Aorta (tissue), 5 donors: ENCODE data around the gene TAF6. TPM values are rescaled to one million over a fixed set of nuclear protein-coding genes. Genes with fewer than 3 reads are reported as not detected.

Experiments
- ATAC-seq: fragments of 200-7000 bp; cut with Tn5 transposase; one replicate; pipeline ENCODE4 v1.9.1; 2022; ENCODE audit warnings: moderate library complexity; ENCODE audit not compliant: low FRiP score
- DNase-seq, 2 donors: peaks; one replicate each; pipeline ENCODE4 v3.0.0-alpha.2; 2020
- H3K27ac ChIP-seq, 2 donors: one replicate each; pipeline ENCODE4 v1.5.1; 2013; ENCODE audit warnings: low read length in 2 of 2, mild to moderate bottlenecking in 2 of 2, moderate library complexity in 2 of 2, control low read depth in 1 of 2, inconsistent platforms in 1 of 2, low read depth in 1 of 2
- H3K27me3 ChIP-seq, 2 donors: one replicate each; pipeline ENCODE4 v1.6.1; 2013; ENCODE audit warnings: control low read depth in 1 of 2, low read length in 1 of 2, mild to moderate bottlenecking in 1 of 2, moderate library complexity in 1 of 2; ENCODE audit not compliant: insufficient read depth in 2 of 2, control insufficient read depth in 1 of 2
- H3K36me3 ChIP-seq, 2 donors: one replicate each; pipeline ENCODE4 v1.6.1; 2013; ENCODE audit warnings: control low read depth in 1 of 2, low read length in 1 of 2, mild to moderate bottlenecking in 1 of 2; ENCODE audit not compliant: insufficient read depth in 2 of 2, control insufficient read depth in 1 of 2
- H3K4me1 ChIP-seq, 2 donors: one replicate each; pipeline ENCODE4 v1.6.1; 2013; ENCODE audit warnings: low read length in 2 of 2, control low read depth in 1 of 2, mild to moderate bottlenecking in 1 of 2, moderate library complexity in 1 of 2; ENCODE audit not compliant: insufficient read depth in 2 of 2, control insufficient read depth in 1 of 2
- H3K4me3 ChIP-seq, 2 donors: one replicate each; pipeline ENCODE4 v1.5.1; 2013; ENCODE audit warnings: low read length in 2 of 2, control low read depth in 1 of 2, mild to moderate bottlenecking in 1 of 2
- H3K9me3 ChIP-seq: one replicate; pipeline ENCODE4 v1.6.1; 2013; ENCODE audit warnings: mild to moderate bottlenecking, low read length; ENCODE audit not compliant: control insufficient read depth
- WGBS, 2 donors: extraction: QIAGEN DNeasy Blood & Tissue Kit; methylation state at CpG; one replicate each; pipeline ENCODE4 v1.1.7; 2013; 5-methylcytosine and 5-hydroxymethylcytosine counted together
- intact Hi-C, 2 donors: fragments of 100-400 bp; cut with DNase I; formaldehyde crosslinking; loops; one replicate each; pipeline versions ENCODE4 v1.14.2 to v1.15.0; 2022
- polyA plus RNA-seq, 2 donors: library from polyadenylated mRNA; stranded (reverse); fragments of 200-250 nt; gene quantifications; one replicate each; pipeline ENCODE4 v1.2.3, GENCODE V29; 2013
- total RNA-seq, 2 donors: library from RNA; stranded (reverse); fragmentation: NEBNext Ultra II Directional; extraction: Animal tissue kit (Norgen Biotek cat#: 25700); gene quantifications; one replicate each; pipeline ENCODE4 v1.2.1, GENCODE V29; 2021
- donor health status: healthy with polysubstance abuse.
- donor health status: Bipolar disorder and iron deficiency.
- donor health status: DM: no; HTN: no; CAD: no.
- donor health status: DM: no; HTN: no; CAD: no.
- donor health status: DM: yes; HTN: yes; CAD: no.

The TAF6 gene
- total and polyA plus RNA-seq, 4 donors: 24.2 to 39.3 (median 35.2) TPM

DNA sequence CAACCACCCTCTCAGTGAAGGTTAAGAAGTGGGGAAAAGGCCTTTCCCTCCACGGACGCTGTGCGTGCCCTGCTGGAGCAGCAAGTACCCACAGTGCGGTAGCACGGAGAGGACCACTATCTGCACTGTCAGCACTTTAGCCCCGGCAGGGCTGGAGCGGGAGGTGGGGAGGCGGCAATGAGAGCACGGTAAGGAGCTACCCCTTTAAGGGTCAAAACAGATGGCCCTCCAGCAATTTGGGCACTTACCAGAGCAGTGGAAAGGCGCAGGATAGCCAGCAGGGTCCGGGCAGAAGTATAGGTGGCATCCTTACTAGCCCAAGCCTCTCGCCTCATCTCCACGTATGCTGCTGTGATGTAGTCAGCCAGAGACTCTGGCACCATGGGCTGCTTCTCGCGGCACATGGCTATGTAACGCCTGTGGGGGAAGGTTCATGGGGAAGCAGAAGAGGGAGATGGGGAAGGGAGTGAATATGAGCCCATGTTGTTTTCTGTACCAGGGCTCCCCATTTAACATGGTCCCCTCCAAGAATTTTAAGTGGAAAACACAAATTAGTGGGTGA, 25.2 kb downstream of the TAF6 start:
- Histone ChIP-seq H3K27me3 (no peaks in the 10 kb centered on the region), H3K36me3 (peaks cover 0 to 10% of the 10 kb centered on the region in 2 donors), H3K4me1 (no peaks in the 10 kb centered on the region), H3K9me3 (no peaks in the 10 kb centered on the region), H3K4me3 (no peak overlapping the region), H3K27ac (no peak overlapping the region)
- intact Hi-C loops: loop anchor here in 1 of 2 donors (5.0 kb wide), 1 partner anchor 33 kb away; the partner anchor contains the start of gene MBLAC1
- ATAC-seq (no peak), DNase-seq (no peak)
- WGBS, 2 donors: 77 to 79% methylated on average over 16 of the region's 16 CpGs

- no peak for ATAC-seq
- H3K9me3 ChIP-seq: no peaks in the 10 kb centered on the region
- H3K36me3 ChIP-seq: peaks cover 0 to 10% of the 10 kb centered on the region in 2 donors
- H3K27me3 ChIP-seq: no peaks in the 10 kb centered on the region
- 43 to 47% methylated on average over 13 of the region's 13 CpGs for WGBS, 2 donors
- DNase-seq: no peak
- H3K4me1 ChIP-seq: no peaks in the 10 kb centered on the region
- no peak overlapping the region for H3K27ac ChIP-seq
- no peak overlapping the region for H3K4me3 ChIP-seq
- intact Hi-C loops: loop anchor here in 1 of 2 donors (5.0 kb wide), 1 partner anchor 34 kb away; the partner anchor contains the start of gene MBLAC1
These were observed 25.7 kb downstream of the TAF6 start for GRCh38 chr7:100093498-100093897.

GRCh38 chr7:100093054-100093453, 26.1 kb downstream of the TAF6 start:
- no peak overlapping the region for H3K4me3 ChIP-seq
- intact Hi-C loops: loop anchor here in 1 of 2 donors (5.0 kb wide), 1 partner anchor 34 kb away; the partner anchor contains the start of gene MBLAC1
- ATAC-seq (no peak), DNase-seq (no peak)
- H3K4me1 ChIP-seq: no peaks in the 10 kb centered on the region
- no peak overlapping the region for H3K27ac ChIP-seq
- peaks cover 0 to 10% of the 10 kb centered on the region in 2 donors for H3K36me3 ChIP-seq
- WGBS, 2 donors: 52 to 54% methylated on average over 8 of the region's 8 CpGs
- no peaks in the 10 kb centered on the region for H3K27me3 ChIP-seq
- H3K9me3 ChIP-seq: no peaks in the 10 kb centered on the region

DNA sequence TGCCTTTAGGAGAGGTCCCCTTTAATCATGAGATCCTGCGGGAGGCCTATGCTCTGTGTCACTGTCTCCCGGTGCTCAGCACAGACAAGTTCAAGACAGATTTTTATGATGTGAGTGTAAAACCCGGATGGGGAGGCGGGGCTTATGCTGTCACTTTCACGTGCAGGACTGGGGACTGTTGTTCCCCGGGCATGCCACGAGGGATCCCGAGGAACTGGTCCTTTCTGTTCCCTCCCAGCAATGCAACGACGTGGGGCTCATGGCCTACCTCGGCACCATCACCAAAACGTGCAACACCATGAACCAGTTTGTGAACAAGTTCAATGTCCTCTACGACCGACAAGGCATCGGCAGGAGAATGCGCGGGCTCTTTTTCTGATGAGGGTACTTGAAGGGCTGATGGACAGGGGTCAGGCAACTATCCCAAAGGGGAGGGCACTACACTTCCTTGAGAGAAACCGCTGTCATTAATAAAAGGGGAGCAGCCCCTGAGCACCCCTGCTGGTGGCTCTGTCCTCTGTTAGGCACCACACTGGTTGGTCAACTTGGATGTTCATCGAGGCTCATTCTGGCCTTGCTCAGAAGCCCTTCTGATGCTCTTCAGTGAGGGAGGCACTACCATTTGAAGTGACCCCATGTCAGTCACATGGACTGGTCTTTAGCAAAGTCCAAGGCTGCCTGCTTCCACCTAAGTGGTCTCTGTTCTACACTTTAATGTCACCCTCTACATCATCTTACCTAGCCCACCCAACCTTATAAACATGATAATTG, 27.6 kb downstream of the TAF6 start:
- Histone ChIP-seq H3K27me3 (no peaks in the 10 kb centered on the region), H3K9me3 (no peaks in the 10 kb centered on the region), H3K36me3 (peaks cover 0 to 8% of the 10 kb centered on the region in 2 donors), H3K4me3 (no peak overlapping the region), H3K27ac (no peak overlapping the region), H3K4me1 (no peaks in the 10 kb centered on the region)
- intact Hi-C loops: loop anchor here in 1 of 2 donors (5.0 kb wide), 1 partner anchor 36 kb away; the partner anchor contains the start of gene MBLAC1
- 57 to 60% methylated on average over 19 of the region's 19 CpGs for WGBS, 2 donors
- DNase-seq (no peak), ATAC-seq (no peak)

- no peak for DNase-seq
- intact Hi-C loops: loop anchor here in 1 of 2 donors (5.0 kb wide), 1 partner anchor 37 kb away; the partner anchor contains the start of gene MBLAC1
- Histone ChIP-seq H3K4me1 (no peaks in the 10 kb centered on the region), H3K27ac (no peak overlapping the region), H3K36me3 (peaks cover 0 to 8% of the 10 kb centered on the region in 2 donors), H3K9me3 (no peaks in the 10 kb centered on the region), H3K27me3 (no peaks in the 10 kb centered on the region), H3K4me3 (no peak overlapping the region)
- no peak for ATAC-seq
- WGBS, 2 donors: 87 to 90% methylated on average over 14 of the region's 14 CpGs
These were observed 28.4 kb downstream of the TAF6 start for GRCh38 chr7:100090527-100091410.

GRCh38 chr7:100089458-100090196, 29.5 kb downstream of the TAF6 start:
- 36 to 40% methylated on average over 7 of the region's 7 CpGs for WGBS, 2 donors
- peak overlapping the region; percentile 20 to 64 for H3K4me3 ChIP-seq
- DNase-seq: no peak
- no peaks in the 10 kb centered on the region for H3K4me1 ChIP-seq
- peak overlapping the region in 1 of 2 donors; percentile 4 for H3K27ac ChIP-seq
- no peaks in the 10 kb centered on the region for H3K9me3 ChIP-seq
- intact Hi-C loops: loop anchor here in 1 of 2 donors (5.0 kb wide), 2 partner anchors 38 to 42 kb away; partner anchors contain the start of genes MBLAC1 and ZSCAN21
- H3K36me3 ChIP-seq: peaks cover 0 to 8% of the 10 kb centered on the region in 2 donors
- no peak for ATAC-seq
- H3K27me3 ChIP-seq: no peaks in the 10 kb centered on the region

- WGBS, 2 donors: 0% methylated on average over 62 to 68 of the region's 68 CpGs
- intact Hi-C loops: loop anchor here in 1 of 2 donors (5.0 kb wide), 1 partner anchor 42 kb away; the partner anchor contains the start of gene ZSCAN21
- DNase-seq (peak; percentile 91 to 96), ATAC-seq (peak; percentile 93)
- H3K36me3 ChIP-seq: peaks cover 0 to 8% of the 10 kb centered on the region in 2 donors
- peak within 1 kb of the TSS in 1 of 2 donors; percentile 4 for H3K27ac ChIP-seq
- no peaks in the 10 kb centered on the region for H3K9me3 ChIP-seq
- H3K4me1 ChIP-seq: no peaks in the 10 kb centered on the region
- peak within 1 kb of the TSS; percentile 20 to 64 for H3K4me3 ChIP-seq
- no peaks in the 10 kb centered on the region for H3K27me3 ChIP-seq
These were observed 30.3 kb downstream of the TAF6 start, which contains the start of gene COPS6 for GRCh38 chr7:100088621-100089457. COPS6 (plus strand) TSS chr7:100088969; CDS start chr7:100088991, 22 bp downstream.
